Small intestine (tissue), 7 donors: ENCODE results near the gene CDCA5. TPM values are rescaled to one million over a fixed set of nuclear protein-coding genes. Genes with fewer than 3 reads are reported as not detected.

ENCODE experiments used
- DNase-seq, 2 donors: peaks; one replicate each; pipeline versions ENCODE4 v3.0.0 to v3.0.0-alpha.2; 2013
- FAIRE-seq: peaks from 2 replicates; lab custom pipeline; 2012; peaks lifted over from hg19 to GRCh38; lab: Jason Lieb, UNC
- H3K27ac ChIP-seq, 3 donors: one replicate each; pipeline ENCODE4 v1.5.1; 2013; ENCODE audit warnings: low read length in 2 of 3, mild to moderate bottlenecking in 2 of 3, control low read depth in 1 of 3, inconsistent platforms in 1 of 3, low read depth in 1 of 3, moderate library complexity in 1 of 3
- H3K27me3 ChIP-seq, 3 donors: one replicate each; pipeline ENCODE4 v1.6.1; 2013; ENCODE audit warnings: low read length in 3 of 3, inconsistent platforms in 1 of 3; ENCODE audit not compliant: control insufficient read depth in 3 of 3, insufficient read depth in 3 of 3
- H3K36me3 ChIP-seq, 3 donors: one replicate each; pipeline ENCODE4 v1.6.1; 2013; ENCODE audit warnings: low read length in 3 of 3, inconsistent platforms in 1 of 3, low read depth in 1 of 3, mild to moderate bottlenecking in 1 of 3, moderate library complexity in 1 of 3; ENCODE audit not compliant: control insufficient read depth in 3 of 3, insufficient read depth in 2 of 3
- H3K4me1 ChIP-seq, 3 donors: one replicate each; pipeline ENCODE4 v1.6.1; 2013; ENCODE audit warnings: low read length in 2 of 3, inconsistent platforms in 1 of 3, low read depth in 1 of 3, mild to moderate bottlenecking in 1 of 3, moderate library complexity in 1 of 3; ENCODE audit not compliant: control insufficient read depth in 3 of 3, insufficient read depth in 2 of 3
- H3K4me3 ChIP-seq, 3 donors: one replicate each; pipeline ENCODE4 v1.5.1; 2013; ENCODE audit warnings: low read length in 3 of 3, control low read depth in 1 of 3, inconsistent platforms in 1 of 3, low read depth in 1 of 3, mild to moderate bottlenecking in 1 of 3, moderate library complexity in 1 of 3
- H3K9me3 ChIP-seq, 2 donors: one replicate each; pipeline ENCODE4 v1.6.1; 2013; ENCODE audit warnings: low read depth in 1 of 2, low read length in 1 of 2; ENCODE audit not compliant: control insufficient read depth in 2 of 2, insufficient read depth in 1 of 2
- whole genome bisulfite sequencing, 3 donors: extraction: QIAGEN DNeasy Blood & Tissue Kit; methylation state at CpG; one replicate each; pipeline ENCODE4 v1.1.7; 2013; 5-methylcytosine and 5-hydroxymethylcytosine counted together
- polyA plus RNA-seq, 4 donors: library from polyadenylated mRNA; stranded (reverse) in 3 of 4; unstranded in 1 of 4; fragments of 200-250 nt in 3 of 4; fragments of 120-200 nt in 1 of 4; gene quantifications; one replicate each; pipeline versions ENCODE4 v1.2.1 to v1.2.3, GENCODE V29; 2013
- donor health status: healthy with polysubstance abuse.
- donor health status: control.
- donor health status: control.
- donor health status: Bipolar disorder and iron deficiency.
- donor health status: healthy.

Gene CDCA5
- polyA plus RNA-seq, 4 donors = 0.54 to 19.3 (median 8.8) TPM

- Histone ChIP-seq H3K27ac (no peak overlapping the region), H3K27me3 (no peaks in the 10 kb centered on the region), H3K4me3 (no peak overlapping the region), H3K4me1 (no peaks in the 10 kb centered on the region), H3K36me3 (peaks cover 5 to 62% (median 12%) of the 10 kb centered on the region in 3 donors), H3K9me3 (no peaks in the 10 kb centered on the region)
- DNase-seq (no peak), FAIRE-seq (no peak)
These were observed 19.6 kb upstream of the CDCA5 start for GRCh38 chr11:65103476-65103875.

- FAIRE-seq (no peak), DNase-seq (no peak)
- 91 to 93% (median 93%) methylated on average over 8 of the region's 8 CpGs for WGBS, 3 donors
- peaks cover 0 to under 1% (median 0%) of the 10 kb centered on the region in 3 donors for H3K4me1 ChIP-seq
- peak overlapping the region in 1 of 3 donors; percentile 24 for H3K27ac ChIP-seq
- no peaks in the 10 kb centered on the region for H3K27me3 ChIP-seq
- H3K9me3 ChIP-seq = no peaks in the 10 kb centered on the region
- peaks cover 0 to 58% (median 4%) of the 10 kb centered on the region in 3 donors for H3K36me3 ChIP-seq
- no peak overlapping the region for H3K4me3 ChIP-seq
These were observed 18.6 kb upstream of the CDCA5 start for GRCh38 chr11:65102142-65103095.

GRCh38 chr11:65100674-65101350 is 17.0 kb upstream of the CDCA5 start:
- Histone ChIP-seq H3K4me1 (peaks cover 0 to 8% (median 3%) of the 10 kb centered on the region in 3 donors), H3K27ac (no peak overlapping the region), H3K36me3 (peaks cover 0 to 50% (median 4%) of the 10 kb centered on the region in 3 donors), H3K4me3 (no peak overlapping the region), H3K27me3 (no peaks in the 10 kb centered on the region), H3K9me3 (no peaks in the 10 kb centered on the region)
- 89 to 94% (median 90%) methylated on average over 6 of the region's 6 CpGs for WGBS, 3 donors
- no peak for FAIRE-seq
- no peak for DNase-seq

GRCh38 chr11:65096926-65097325 is 13.1 kb upstream of the CDCA5 start:
- DNase-seq (no peak), FAIRE-seq (no peak)
- Histone ChIP-seq H3K9me3 (no peaks in the 10 kb centered on the region), H3K27ac (peak overlapping the region; percentile 6 to 97 (median 85)), H3K4me3 (peak overlapping the region; percentile 70 to 77 (median 76)), H3K4me1 (peaks cover 0 to 15% (median 3%) of the 10 kb centered on the region in 3 donors), H3K27me3 (no peaks in the 10 kb centered on the region), H3K36me3 (peaks cover 0 to 28% (median 0%) of the 10 kb centered on the region in 3 donors)
- WGBS, 3 donors = 21 to 41% (median 39%) methylated on average over 8 of the region's 8 CpGs

GRCh38 chr11:65095974-65096806 is 12.3 kb upstream of the CDCA5 start, which contains the start of gene VPS51:
VPS51 (plus strand) TSS chr11:65096214; CDS start chr11:65096251, 37 bp downstream.
- H3K9me3 ChIP-seq = no peaks in the 10 kb centered on the region
- 1% methylated on average over 31 to 52 of the region's 52 CpGs for WGBS, 3 donors
- peak within 1 kb of the TSS; percentile 83 to 97 (median 85) for H3K27ac ChIP-seq
- FAIRE-seq (no peak), DNase-seq (peak; percentile 94 to 95)
- no peaks in the 10 kb centered on the region for H3K27me3 ChIP-seq
- peaks cover 0 to 24% (median 0%) of the 10 kb centered on the region in 3 donors for H3K36me3 ChIP-seq
- H3K4me1 ChIP-seq = peaks cover 0 to 15% (median 3%) of the 10 kb centered on the region in 3 donors
- peak within 1 kb of the TSS; percentile 70 to 77 (median 76) for H3K4me3 ChIP-seq

- no peak for DNase-seq
- peaks cover 0 to 24% (median 0%) of the 10 kb centered on the region in 3 donors for H3K36me3 ChIP-seq
- H3K4me3 ChIP-seq = peak overlapping the region in 1 of 3 donors; percentile 70
- FAIRE-seq = no peak
- no peaks in the 10 kb centered on the region for H3K9me3 ChIP-seq
- no peaks in the 10 kb centered on the region for H3K27me3 ChIP-seq
- H3K4me1 ChIP-seq = peaks cover 0 to 15% (median 3%) of the 10 kb centered on the region in 3 donors
- peak overlapping the region in 2 of 3 donors; percentile 85 to 97 for H3K27ac ChIP-seq
- WGBS, 3 donors = 76 to 81% (median 79%) methylated on average over 22 of the region's 22 CpGs
These were observed 11.6 kb upstream of the CDCA5 start for GRCh38 chr11:65095427-65095826.

GRCh38 chr11:65090628-65091027 is 6.8 kb upstream of the CDCA5 start:
- FAIRE-seq (no peak), DNase-seq (no peak)
- WGBS, 3 donors = 94 to 99% (median 95%) methylated on average over 4 of the region's 4 CpGs

More at GRCh38 chr11:65090628-65091027, 6.8 kb upstream of the CDCA5 start:
- peaks cover 7 to 43% (median 11%) of the 10 kb centered on the region in 3 donors for H3K36me3 ChIP-seq
- peaks cover 0 to 6% (median 0%) of the 10 kb centered on the region in 3 donors for H3K4me1 ChIP-seq
- no peak overlapping the region for H3K4me3 ChIP-seq
- no peaks in the 10 kb centered on the region for H3K27me3 ChIP-seq
- no peak overlapping the region for H3K27ac ChIP-seq
- no peaks in the 10 kb centered on the region for H3K9me3 ChIP-seq
